Natural killer cell treated with Interleukin-12 subunit alpha and Interleukin-12 subunit beta and Interleukin-15 and Interleukin-18, amount 100 ng/mL, for 72 hours (primary cell): ENCODE data around the gene PDCD6IP. TPM values are rescaled to one million over a fixed set of nuclear protein-coding genes. Genes with fewer than 3 reads are reported as not detected.
A peak's percentile ranks its signal among the peaks of the same experiment; 100 is the strongest.
"Not testable (repeated sequence)": the region's sequence is repeated elsewhere in the genome, so short reads cannot be mapped to it uniquely, and the experiment has no call there.

Experiments
- ATAC-seq, 2 donors: fragments of 150-1000 bp; cut with Tn5 transposase in 1 of 2; sonication (Bioruptor Pico), chemical (Tn5 transposase) in 1 of 2; 2 replicates each; pipeline ENCODE4 v1.10.0; 2021
- DNase-seq: peaks from one replicate; pipeline ENCODE4 v3.0.0; 2022; ENCODE audit warnings: low spot score
- H3K27ac Mint-ChIP-seq, 2 donors: 1 replicate in 1 of 2; 2 replicates in 1 of 2; pipeline ENCODE4 v1.8.0; 2022; ENCODE audit warnings: mixed read lengths in 2 of 2, mild to moderate bottlenecking in 1 of 2, moderate library complexity in 1 of 2
- H3K27me3 Mint-ChIP-seq, 2 donors: 1 replicate in 1 of 2; 2 replicates in 1 of 2; pipeline ENCODE4 v1.8.0; 2022; ENCODE audit warnings: mixed read lengths in 2 of 2
- H3K36me3 Mint-ChIP-seq: one replicate; pipeline ENCODE4 v1.8.0; 2022; ENCODE audit warnings: mixed read lengths
- H3K4me1 Mint-ChIP-seq, 2 donors: 1 replicate in 1 of 2; 2 replicates in 1 of 2; pipeline ENCODE4 v1.8.0; 2022; ENCODE audit warnings: low read depth in 2 of 2, mixed read lengths in 2 of 2, mild to moderate bottlenecking in 1 of 2
- H3K4me3 Mint-ChIP-seq: one replicate; pipeline ENCODE4 v1.8.0; 2022; ENCODE audit warnings: mixed read lengths
- H3K9me3 Mint-ChIP-seq: 2 replicates; pipeline ENCODE4 v1.8.0; 2022; ENCODE audit warnings: mixed read lengths
- total RNA-seq, 2 donors: library from RNA; stranded (reverse); gene quantifications; one replicate each; pipeline ENCODE4 v1.2.3, GENCODE V29; 2022

Gene PDCD6IP
- total RNA-seq, 2 donors from 2014 or later, result 180 to 197 TPM

- DNase-seq (no peak), ATAC-seq (no peak)
- Mint-ChIP-seq H3K9me3 (no peaks in the 10 kb centered on the region), H3K4me3 (no peak overlapping the region), H3K27ac (no peak overlapping the region), H3K36me3 (peaks cover 6% of the 10 kb centered on the region), H3K4me1 (peaks cover 54 to 60% of the 10 kb centered on the region in 2 donors), H3K27me3 (no peaks in the 10 kb centered on the region)
These were observed 8.8 kb downstream of the PDCD6IP start for GRCh38 chr3:33807191-33807590.

- H3K27ac Mint-ChIP-seq, result peak overlapping the region in 1 of 2 donors; percentile 16
- no peaks in the 10 kb centered on the region for H3K9me3 Mint-ChIP-seq
These were observed 10.1 kb downstream of the PDCD6IP start for GRCh38 chr3:33808559-33808958.

GRCh38 chr3:33810545-33810944 lies 12.1 kb downstream of the PDCD6IP start:
- H3K9me3 Mint-ChIP-seq, result no peaks in the 10 kb centered on the region
- H3K4me3 Mint-ChIP-seq, result no peak overlapping the region
- H3K27me3 Mint-ChIP-seq, result no peaks in the 10 kb centered on the region
- DNase-seq (no peak), ATAC-seq (no peak)
- H3K27ac Mint-ChIP-seq, result no peak overlapping the region
- peaks cover 41 to 42% of the 10 kb centered on the region in 2 donors for H3K4me1 Mint-ChIP-seq
- H3K36me3 Mint-ChIP-seq, result peaks cover 2% of the 10 kb centered on the region

More at GRCh38 chr3:33808559-33808958, 10.1 kb downstream of the PDCD6IP start:
- Mint-ChIP-seq H3K27me3 (no peaks in the 10 kb centered on the region), H3K4me3 (no peak overlapping the region), H3K36me3 (peaks cover 4% of the 10 kb centered on the region), H3K4me1 (peaks cover 48 to 52% of the 10 kb centered on the region in 2 donors)
- no peak for DNase-seq
- ATAC-seq, result no peak

- no peaks in the 10 kb centered on the region for H3K27me3 Mint-ChIP-seq
- no peaks in the 10 kb centered on the region for H3K9me3 Mint-ChIP-seq
- no peak overlapping the region for H3K4me3 Mint-ChIP-seq
- H3K36me3 Mint-ChIP-seq, result peaks cover 21% of the 10 kb centered on the region
- peaks cover 0 to 8% of the 10 kb centered on the region in 2 donors for H3K4me1 Mint-ChIP-seq
- peak overlapping the region in 1 of 2 donors; percentile 32 for H3K27ac Mint-ChIP-seq
- no peak for ATAC-seq
- DNase-seq, result no peak
These were observed 23.6 kb downstream of the PDCD6IP start for GRCh38 chr3:33821989-33822388.

- Mint-ChIP-seq H3K27me3 (no peaks in the 10 kb centered on the region), H3K36me3 (peaks cover 30% of the 10 kb centered on the region), H3K27ac (peak overlapping the region in 1 of 2 donors; percentile 31), H3K4me1 (peaks cover 0 to 8% of the 10 kb centered on the region in 2 donors), H3K4me3 (no peak overlapping the region), H3K9me3 (no peaks in the 10 kb centered on the region)
- ATAC-seq (no peak), DNase-seq (no peak)
These were observed 25.4 kb downstream of the PDCD6IP start for GRCh38 chr3:33823821-33824220.

GRCh38 chr3:33825111-33825510 lies 26.7 kb downstream of the PDCD6IP start:
- no peak overlapping the region for H3K27ac Mint-ChIP-seq
- H3K36me3 Mint-ChIP-seq, result peaks cover 30% of the 10 kb centered on the region
- DNase-seq, result no peak
- H3K4me3 Mint-ChIP-seq, result no peak overlapping the region
- H3K4me1 Mint-ChIP-seq, result peaks cover 0 to 7% of the 10 kb centered on the region in 2 donors
- ATAC-seq, result no peak
- no peaks in the 10 kb centered on the region for H3K9me3 Mint-ChIP-seq
- H3K27me3 Mint-ChIP-seq, result no peaks in the 10 kb centered on the region

- Mint-ChIP-seq H3K36me3 (peaks cover 29% of the 10 kb centered on the region), H3K4me1 (peaks cover 0 to 6% of the 10 kb centered on the region in 2 donors), H3K27ac (no peak overlapping the region), H3K27me3 (no peaks in the 10 kb centered on the region), H3K4me3 (no peak overlapping the region), H3K9me3 (no peaks in the 10 kb centered on the region)
- ATAC-seq, result no peak
- no peak for DNase-seq
These were observed 27.8 kb downstream of the PDCD6IP start for GRCh38 chr3:33826206-33826605.

- no peak overlapping the region for H3K4me3 Mint-ChIP-seq
- H3K36me3 Mint-ChIP-seq, result peaks cover 24% of the 10 kb centered on the region
- H3K27ac Mint-ChIP-seq, result no peak overlapping the region
- no peaks in the 10 kb centered on the region for H3K9me3 Mint-ChIP-seq
- peaks cover 0 to 4% of the 10 kb centered on the region in 2 donors for H3K4me1 Mint-ChIP-seq
- DNase-seq (no peak), ATAC-seq (no peak)
- H3K27me3 Mint-ChIP-seq, result no peaks in the 10 kb centered on the region
These were observed 28.3 kb downstream of the PDCD6IP start for GRCh38 chr3:33826688-33827087.

GRCh38 chr3:33829720-33830119 lies 31.3 kb downstream of the PDCD6IP start:
- DNase-seq (no peak), ATAC-seq (no peak)
- Mint-ChIP-seq H3K9me3 (no peaks in the 10 kb centered on the region), H3K4me3 (no peak overlapping the region), H3K27ac (no peak overlapping the region), H3K36me3 (peaks cover 23% of the 10 kb centered on the region), H3K27me3 (no peaks in the 10 kb centered on the region), H3K4me1 (peaks cover 12 to 15% of the 10 kb centered on the region in 2 donors)

GRCh38 chr3:33831053-33831452 lies 32.6 kb downstream of the PDCD6IP start:
- ATAC-seq, result no peak
- Mint-ChIP-seq H3K27me3 (no peaks in the 10 kb centered on the region), H3K4me3 (no peak overlapping the region), H3K27ac (no peak overlapping the region), H3K36me3 (peaks cover 25% of the 10 kb centered on the region), H3K9me3 (no peaks in the 10 kb centered on the region), H3K4me1 (peaks cover 12 to 15% of the 10 kb centered on the region in 2 donors)
- DNase-seq, result no peak

- ATAC-seq (no peak), DNase-seq (no peak)
- no peaks in the 10 kb centered on the region for H3K9me3 Mint-ChIP-seq
- peak overlapping the region in 1 of 2 donors; percentile 6 for H3K27ac Mint-ChIP-seq
- no peak overlapping the region for H3K4me3 Mint-ChIP-seq
- H3K27me3 Mint-ChIP-seq, result no peaks in the 10 kb centered on the region
- H3K36me3 Mint-ChIP-seq, result peaks cover 26% of the 10 kb centered on the region
- peaks cover 12 to 15% of the 10 kb centered on the region in 2 donors for H3K4me1 Mint-ChIP-seq
These were observed 35.1 kb downstream of the PDCD6IP start for GRCh38 chr3:33833408-33834095.

GRCh38 chr3:33834096-33834453 lies 35.6 kb downstream of the PDCD6IP start:
- H3K27me3 Mint-ChIP-seq, result no peaks in the 10 kb centered on the region
- peaks cover 12 to 15% of the 10 kb centered on the region in 2 donors for H3K4me1 Mint-ChIP-seq
- no peaks in the 10 kb centered on the region for H3K9me3 Mint-ChIP-seq
- H3K4me3 Mint-ChIP-seq, result no peak overlapping the region
- DNase-seq, result no peak
- peaks cover 25% of the 10 kb centered on the region for H3K36me3 Mint-ChIP-seq
- ATAC-seq, result no peak
- no peak overlapping the region for H3K27ac Mint-ChIP-seq

- DNase-seq, H3K27ac Mint-ChIP-seq, ATAC-seq, H3K4me3 Mint-ChIP-seq, H3K27me3 Mint-ChIP-seq, H3K9me3 Mint-ChIP-seq: not testable (repeated sequence)
- H3K36me3 Mint-ChIP-seq, result peaks cover 28% of the 10 kb centered on the region
- peaks cover 11 to 12% of the 10 kb centered on the region in 2 donors for H3K4me1 Mint-ChIP-seq
These were observed 38.8 kb downstream of the PDCD6IP start for GRCh38 chr3:33837182-33837581.

- Mint-ChIP-seq H3K4me1 (peaks cover 0 to under 1% of the 10 kb centered on the region in 2 donors), H3K4me3 (no peak overlapping the region), H3K27me3 (no peaks in the 10 kb centered on the region), H3K36me3 (peaks cover 28% of the 10 kb centered on the region), H3K27ac (no peak overlapping the region), H3K9me3 (no peaks in the 10 kb centered on the region)
- ATAC-seq (no peak), DNase-seq (no peak)
These were observed 40.9 kb downstream of the PDCD6IP start for GRCh38 chr3:33839283-33839682.

GRCh38 chr3:33840179-33840578 lies 41.7 kb downstream of the PDCD6IP start:
- H3K27me3 Mint-ChIP-seq, result no peaks in the 10 kb centered on the region
- H3K27ac Mint-ChIP-seq, result no peak overlapping the region
- H3K9me3 Mint-ChIP-seq, result no peaks in the 10 kb centered on the region
- DNase-seq (no peak), ATAC-seq (no peak)
- peaks cover 27% of the 10 kb centered on the region for H3K36me3 Mint-ChIP-seq
- H3K4me1 Mint-ChIP-seq, result no peaks in the 10 kb centered on the region
- no peak overlapping the region for H3K4me3 Mint-ChIP-seq
